ENCODE measurements around the gene AADAC.
"Not testable (repeated sequence)": the region's sequence is repeated elsewhere in the genome, so short reads cannot be mapped to it uniquely, and the experiment has no call there.

- TF ChIP-seq CTCF, POLR2A (IDR thresholded peaks at IDR 0.05): not testable (repeated sequence)
Measured at GRCh38 chr3:151874079-151874478, 60.2 kb downstream of the AADAC start.

All from Peyer's patch (tissue), 4 donors.